Lung (tissue), 12 donors: ENCODE measurements around the gene MARCHF3. TPM values are rescaled to one million over a fixed set of nuclear protein-coding genes. Genes with fewer than 3 reads are reported as not detected.

Experiments used
- ATAC-seq: fragments of 200-7000 bp; cut with Tn5 transposase; one replicate; pipeline ENCODE4 v1.9.1; 2020; ENCODE audit warnings: moderate number of reproducible peaks; ENCODE audit not compliant: insufficient read depth, low FRiP score
- DNase-seq, 3 donors: peaks; one replicate each; pipeline ENCODE4 v3.0.0-alpha.2; 2013 to 2017
- H3K27ac ChIP-seq, 2 donors: one replicate each; pipeline ENCODE4 v1.5.1; 2013; ENCODE audit warnings: mild to moderate bottlenecking in 2 of 2, moderate library complexity in 2 of 2, control low read depth in 1 of 2, inconsistent platforms in 1 of 2, low read depth in 1 of 2, low read length in 1 of 2
- H3K27me3 ChIP-seq, 3 donors: one replicate each; pipeline ENCODE4 v1.5.1; 2013; ENCODE audit warnings: low read length in 2 of 3; ENCODE audit not compliant: control insufficient read depth in 3 of 3, insufficient read depth in 3 of 3
- H3K36me3 ChIP-seq, 4 donors: one replicate each; pipeline ENCODE4 v1.5.1; 2013; ENCODE audit warnings: low read length in 4 of 4, mild to moderate bottlenecking in 1 of 4, moderate library complexity in 1 of 4; ENCODE audit not compliant: control insufficient read depth in 4 of 4, insufficient read depth in 4 of 4
- H3K4me1 ChIP-seq, 5 donors: one replicate each; pipeline ENCODE4 v1.5.1; 2013; ENCODE audit warnings: low read length in 5 of 5, mild to moderate bottlenecking in 2 of 5, moderate library complexity in 1 of 5; ENCODE audit not compliant: control insufficient read depth in 5 of 5, insufficient read depth in 5 of 5
- H3K4me3 ChIP-seq: one replicate; pipeline ENCODE4 v1.5.1; 2013; ENCODE audit warnings: mild to moderate bottlenecking, control low read depth, moderate library complexity
- H3K9ac ChIP-seq, 2 donors: one replicate each; pipeline ENCODE4 v1.5.1; 2013; ENCODE audit warnings: low read length in 2 of 2, control low read depth in 1 of 2; ENCODE audit not compliant: insufficient read depth in 1 of 2
- H3K9me3 ChIP-seq, 4 donors: one replicate each; pipeline ENCODE4 v1.5.1; 2013; ENCODE audit warnings: low read length in 3 of 4, mild to moderate bottlenecking in 1 of 4, moderate library complexity in 1 of 4; ENCODE audit not compliant: control insufficient read depth in 4 of 4, insufficient read depth in 3 of 4
- WGBS, 2 donors: extraction: QIAGEN DNeasy Blood & Tissue Kit; methylation state at CpG; one replicate each; pipeline ENCODE4 v1.1.7; 2013; 5-methylcytosine and 5-hydroxymethylcytosine counted together
- polyA plus RNA-seq, 2 donors: library from polyadenylated mRNA; stranded (reverse); fragments of 200-250 nt; gene quantifications; one replicate each; pipeline ENCODE4 v1.2.1, GENCODE V29; 2013
- total RNA-seq, 2 donors: library from RNA; depleted of rRNA in 1 of 2; stranded (reverse); fragments of >200 nt in 1 of 2; gene quantifications; one replicate each; pipeline ENCODE4 v1.2.1, GENCODE V29; 2014 to 2021
- TF ChIP-seq, protein P1 (sequence below): IDR thresholded peaks from 2 replicates; pipeline ENCODE4 v1.5.1; 2012; ENCODE audit warnings: mild to moderate bottlenecking; ENCODE audit errors: control extremely low read depth, extremely low read depth
- donor health status: control.
- donor health status: control.
- donor health status: Bipolar disorder and iron deficiency.
- donor health status: healthy.
- donor health status: DM: yes; HTN: yes; CAD: no.

The MARCHF3 gene
- total and polyA plus RNA-seq, 4 donors = 3.7 to 17.0 (median 13.1) TPM

DNA sequence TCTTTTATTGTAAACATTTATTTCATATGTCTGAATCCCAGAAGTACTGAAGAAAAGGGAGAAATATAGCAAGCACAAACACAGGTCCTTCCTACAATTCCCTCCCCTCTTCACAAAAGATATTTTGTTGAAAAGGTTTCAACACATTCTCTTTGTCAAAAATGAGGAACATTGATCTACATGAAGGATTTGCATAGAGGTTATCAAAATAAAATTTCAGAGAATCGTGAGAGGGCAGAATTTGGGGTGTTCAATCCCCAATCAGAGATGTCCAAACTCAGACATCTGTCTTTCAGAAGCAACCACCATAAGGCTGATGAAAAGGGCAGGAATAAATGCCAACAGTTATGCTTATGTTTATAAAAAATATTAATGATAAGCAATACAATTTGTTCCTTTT is 69.2 kb downstream of the MARCHF3 start:
- ATAC-seq = no peak
- H3K27ac ChIP-seq = no peak overlapping the region

DNA sequence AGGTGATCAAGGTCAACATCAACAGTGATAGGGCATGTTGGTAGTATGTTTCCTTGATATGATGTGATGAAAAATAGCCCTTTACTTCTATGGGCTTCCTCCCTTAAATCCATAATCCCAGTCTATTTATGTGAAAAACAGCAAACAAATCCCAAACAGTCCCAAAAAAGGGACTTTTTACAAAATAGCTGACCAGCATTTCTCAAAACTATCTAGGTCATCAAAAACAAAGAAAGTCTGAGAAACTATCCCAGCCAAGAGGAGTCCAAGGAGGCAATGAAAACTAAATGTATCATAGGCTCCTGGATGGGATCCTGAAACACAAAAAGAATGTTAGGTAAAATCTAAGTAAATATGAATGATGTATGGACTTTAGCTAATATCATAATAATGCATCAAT is 71.2 kb downstream of the MARCHF3 start:
- H3K27ac ChIP-seq = no peak overlapping the region
- no peaks in the 10 kb centered on the region for H3K9me3 ChIP-seq
- TF ChIP-seq, protein P1, sequence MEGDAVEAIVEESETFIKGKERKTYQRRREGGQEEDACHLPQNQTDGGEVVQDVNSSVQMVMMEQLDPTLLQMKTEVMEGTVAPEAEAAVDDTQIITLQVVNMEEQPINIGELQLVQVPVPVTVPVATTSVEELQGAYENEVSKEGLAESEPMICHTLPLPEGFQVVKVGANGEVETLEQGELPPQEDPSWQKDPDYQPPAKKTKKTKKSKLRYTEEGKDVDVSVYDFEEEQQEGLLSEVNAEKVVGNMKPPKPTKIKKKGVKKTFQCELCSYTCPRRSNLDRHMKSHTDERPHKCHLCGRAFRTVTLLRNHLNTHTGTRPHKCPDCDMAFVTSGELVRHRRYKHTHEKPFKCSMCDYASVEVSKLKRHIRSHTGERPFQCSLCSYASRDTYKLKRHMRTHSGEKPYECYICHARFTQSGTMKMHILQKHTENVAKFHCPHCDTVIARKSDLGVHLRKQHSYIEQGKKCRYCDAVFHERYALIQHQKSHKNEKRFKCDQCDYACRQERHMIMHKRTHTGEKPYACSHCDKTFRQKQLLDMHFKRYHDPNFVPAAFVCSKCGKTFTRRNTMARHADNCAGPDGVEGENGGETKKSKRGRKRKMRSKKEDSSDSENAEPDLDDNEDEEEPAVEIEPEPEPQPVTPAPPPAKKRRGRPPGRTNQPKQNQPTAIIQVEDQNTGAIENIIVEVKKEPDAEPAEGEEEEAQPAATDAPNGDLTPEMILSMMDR = no peak
- no peak for ATAC-seq
- H3K36me3 ChIP-seq = no peaks in the 10 kb centered on the region
- peaks cover 0 to 2% (median 0%) of the 10 kb centered on the region in 3 donors for H3K27me3 ChIP-seq
- no peak overlapping the region for H3K4me3 ChIP-seq
- H3K9ac ChIP-seq = no peak overlapping the region
- peaks cover 0 to 12% (median 0%) of the 10 kb centered on the region in 5 donors for H3K4me1 ChIP-seq
- no peak for DNase-seq

More for the DNA sequence above, 69.2 kb downstream of the MARCHF3 start:
- no peak for DNase-seq
- TF ChIP-seq, protein P1 = no peak
- no peaks in the 10 kb centered on the region for H3K36me3 ChIP-seq
- H3K4me3 ChIP-seq = no peak overlapping the region
- H3K27me3 ChIP-seq = peaks cover 0 to 3% (median 0%) of the 10 kb centered on the region in 3 donors
- H3K4me1 ChIP-seq = peaks cover 0 to 19% (median 0%) of the 10 kb centered on the region in 5 donors
- H3K9ac ChIP-seq = no peak overlapping the region
- WGBS, 2 donors = 68 to 77% methylated on average over 1 of the region's 1 CpG
- H3K9me3 ChIP-seq = no peaks in the 10 kb centered on the region

DNA sequence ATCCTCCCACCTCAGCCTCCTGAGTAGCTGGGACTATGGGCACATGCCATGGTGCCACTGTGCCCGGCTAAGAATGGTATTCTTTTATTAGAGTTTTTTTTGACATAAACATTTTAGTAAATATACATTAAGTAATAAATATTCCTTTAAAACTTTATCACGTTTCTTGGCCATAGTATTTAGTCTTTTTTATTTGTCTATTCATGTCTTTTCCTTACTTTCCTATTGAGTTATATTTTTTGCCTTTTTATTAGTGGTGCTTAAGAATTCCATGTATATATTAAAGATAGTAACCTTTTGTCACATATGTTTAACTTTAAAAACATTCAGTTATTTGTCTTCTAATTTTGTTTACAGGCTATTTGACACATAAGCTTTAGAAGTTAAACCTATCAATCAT is 73.4 kb downstream of the MARCHF3 start:
- 98 to 100% methylated on average over 2 of the region's 2 CpGs for WGBS, 2 donors
- ATAC-seq = no peak
- Histone ChIP-seq H3K9me3 (no peaks in the 10 kb centered on the region), H3K27me3 (no peaks in the 10 kb centered on the region), H3K4me3 (no peak overlapping the region), H3K36me3 (no peaks in the 10 kb centered on the region), H3K4me1 (peaks cover 0 to 8% (median 0%) of the 10 kb centered on the region in 5 donors), H3K9ac (no peak overlapping the region), H3K27ac (no peak overlapping the region)
- TF ChIP-seq, protein P1 = no peak
- no peak for DNase-seq

GRCh38 chr5:126954981-126955380 is 75.4 kb downstream of the MARCHF3 start:
- no peak for ATAC-seq
- no peak overlapping the region for H3K4me3 ChIP-seq
- peaks cover 0 to 4% (median 0%) of the 10 kb centered on the region in 4 donors for H3K36me3 ChIP-seq
- H3K9ac ChIP-seq = no peak overlapping the region
- 98 to 100% methylated on average over 3 of the region's 3 CpGs for WGBS, 2 donors
- peaks cover 0 to 8% (median 0%) of the 10 kb centered on the region in 5 donors for H3K4me1 ChIP-seq
- H3K27me3 ChIP-seq = no peaks in the 10 kb centered on the region
- DNase-seq = no peak
- no peaks in the 10 kb centered on the region for H3K9me3 ChIP-seq
- no peak overlapping the region for H3K27ac ChIP-seq
- TF ChIP-seq, protein P1 = no peak
